Motor neuron (in vitro differentiated cells): ENCODE measurements around the gene BNC2. TPM values are rescaled to one million over a fixed set of nuclear protein-coding genes. Genes with fewer than 3 reads are reported as not detected.

Source experiments
- ATAC-seq, 8 experiments: fragments of 200-7000 bp; cut with Tn5 transposase; replicated peaks in 6 of 8; 2 replicates each; pipeline ENCODE4 v1.8.0; 2021; ENCODE audit warnings: mild to moderate bottlenecking in 8 of 8, moderate library complexity in 8 of 8
- H3K27ac ChIP-seq, 2 donors: fragments of 250-450 bp; sonication (Bioruptor Pico); 2 replicates each; pipeline ENCODE4 v1.9.0; 2021; ENCODE audit warnings: antibody characterized with exemption in 2 of 2, mild to moderate bottlenecking in 2 of 2, moderate library complexity in 1 of 2
- H3K4me1 ChIP-seq, 2 donors: fragments of 250-450 bp; sonication (Bioruptor Pico); replicated peaks in 1 of 2; 2 replicates each; pipeline ENCODE4 v1.6.1; 2021; ENCODE audit warnings: antibody characterized with exemption in 2 of 2, mild to moderate bottlenecking in 2 of 2, moderate library complexity in 1 of 2
- H3K4me3 ChIP-seq, 5 donors: fragments of 250-450 bp; sonication (Bioruptor Pico); 2 replicates each; pipeline ENCODE4 v1.9.0; 2021; ENCODE audit warnings: antibody characterized with exemption in 5 of 5, mild to moderate bottlenecking in 5 of 5, moderate library complexity in 4 of 5
- WGBS, 10 experiments: fragments of 450-650 bp; shearing (Covaris generic); methylation state at CpG; one replicate each; pipeline ENCODE4 v1.0.0; 2022; 5-methylcytosine and 5-hydroxymethylcytosine counted together
- in situ Hi-C, 9 experiments: fragments of 400-800 bp; cut with MboI; loops; one replicate each; pipeline ENCODE4 v1.15.0; 2021; ENCODE audit warnings: low sequenced_read_pairs in 9 of 9, low pct_unique_long_range_greater_than_20kb in 2 of 9; ENCODE audit not compliant: unreplicated experiment in 9 of 9
- total RNA-seq, 8 experiments: library from RNA; unstranded; fragments of 300-600 nt; gene quantifications; 2 replicates each; pipeline versions ENCODE4 v1.2.3 to v1.2.4, GENCODE V29; 2022

Gene BNC2
- total RNA-seq, 8 experiments from 2014 or later: 0.54 to 42.8 (median 4.3) TPM

DNA sequence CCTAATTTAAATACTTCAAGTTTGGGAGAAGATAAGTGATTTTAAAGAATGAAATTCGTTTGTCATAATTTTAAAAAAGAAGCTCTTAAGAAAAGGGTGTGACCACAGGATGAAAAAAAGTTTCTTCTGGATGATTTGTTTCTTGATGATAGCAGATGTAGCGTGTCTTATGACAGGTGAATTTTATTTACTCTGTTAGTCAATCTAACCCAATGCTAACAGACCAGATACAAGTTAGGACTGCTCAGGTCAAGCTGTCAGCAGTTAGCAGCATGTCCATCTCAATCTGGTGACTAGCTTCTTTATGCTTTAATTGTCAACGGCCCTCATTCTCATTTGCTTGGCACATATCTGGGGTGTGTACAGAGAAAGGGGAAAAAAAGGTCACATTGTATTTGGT, 456.0 kb downstream of the BNC2 start:
- in situ Hi-C loops: no loop called here

DNA sequence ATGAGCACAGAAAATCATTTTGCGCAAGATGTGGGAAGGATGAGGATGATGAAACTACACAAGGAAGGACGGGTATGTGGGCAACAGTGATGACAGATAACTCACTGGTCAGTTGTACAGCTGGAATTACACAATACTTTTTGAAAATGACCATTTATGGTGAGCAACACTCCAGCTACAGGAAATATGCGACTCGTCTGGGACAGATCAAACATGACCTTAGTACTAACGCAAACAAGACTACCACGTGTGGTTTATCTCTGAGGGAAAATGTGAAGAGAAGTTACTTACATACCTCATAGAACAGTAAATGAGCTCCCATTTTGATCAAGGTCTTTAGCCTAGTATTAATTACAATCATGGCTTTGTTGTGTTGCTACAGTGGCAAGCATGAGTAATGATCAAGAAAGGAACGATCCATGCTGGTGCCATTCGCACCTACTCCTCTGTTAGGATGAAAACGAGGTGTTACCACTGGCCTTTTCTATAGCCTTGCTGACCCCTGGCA, 456.9 kb downstream of the BNC2 start:
- in situ Hi-C loops: no loop called here
- Histone ChIP-seq H3K4me3 (no peak overlapping the region), H3K4me1 (peaks cover 25 to 28% of the 10 kb centered on the region in 2 donors), H3K27ac (no peak overlapping the region)
- ATAC-seq: peak in 4 of 8 experiments; percentile 27 to 50 (median 33)
- 62 to 92% (median 83%) methylated on average over 1 to 9 of the region's 9 CpGs for WGBS, 10 experiments

More for the DNA sequence above, 456.0 kb downstream of the BNC2 start:
- no peak overlapping the region for H3K4me3 ChIP-seq
- ATAC-seq: no peak
- no peak overlapping the region for H3K27ac ChIP-seq
- 44 to 86% (median 80%) methylated on average over 1 to 3 of the region's 3 CpGs for WGBS, 10 experiments
- H3K4me1 ChIP-seq: peaks cover 25 to 28% of the 10 kb centered on the region in 2 donors

DNA sequence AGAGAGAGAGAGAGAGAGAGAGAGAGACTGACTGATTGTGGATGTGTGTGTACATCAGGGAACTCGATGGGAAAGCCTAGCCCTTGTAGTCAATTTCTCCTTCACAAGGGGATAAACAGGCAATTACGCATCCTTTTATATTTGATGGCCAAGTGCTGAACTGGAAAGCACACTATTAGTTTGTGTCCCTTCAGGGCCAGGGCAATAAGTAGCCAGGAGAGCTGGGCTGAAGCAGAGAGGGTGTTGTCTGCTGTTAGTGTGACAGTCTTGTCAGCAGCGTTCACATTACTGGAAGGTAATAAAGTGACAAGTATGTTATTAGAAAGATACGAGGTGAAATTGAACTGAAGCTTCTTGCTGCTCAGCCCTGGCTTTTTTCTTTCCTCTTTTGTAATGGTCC, 457.7 kb downstream of the BNC2 start:
- no peak overlapping the region for H3K4me3 ChIP-seq
- H3K27ac ChIP-seq: no peak overlapping the region
- H3K4me1 ChIP-seq: peaks cover 26 to 27% of the 10 kb centered on the region in 2 donors
- 33 to 100% (median 76%) methylated on average over 1 to 3 of the region's 4 CpGs; no CpG with 5 or more reads in 2 of the 10 experiments for WGBS, 10 experiments
- in situ Hi-C loops: no loop called here
- peak in 4 of 8 experiments; percentile 22 to 56 (median 50) for ATAC-seq

DNA sequence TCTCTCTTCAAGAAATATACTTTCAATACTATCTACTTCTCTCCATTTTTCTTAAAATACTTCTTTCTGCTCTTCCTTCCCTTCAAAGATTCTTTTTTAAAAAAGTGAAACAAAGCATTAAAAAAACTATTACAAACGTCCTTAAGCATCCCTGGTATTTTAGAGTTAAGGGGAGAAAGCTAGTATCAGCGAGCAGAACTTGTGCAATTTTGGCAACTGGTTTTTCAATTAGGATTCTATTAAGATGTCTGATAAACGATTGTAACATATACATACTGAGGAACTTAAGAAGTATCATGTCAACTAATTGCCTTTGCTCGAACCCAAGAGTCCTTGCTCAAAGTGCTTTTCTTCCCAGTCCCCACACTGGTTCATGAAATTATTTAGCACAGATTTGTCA, 459.2 kb downstream of the BNC2 start:
- Histone ChIP-seq H3K27ac (no peak overlapping the region), H3K4me3 (no peak overlapping the region), H3K4me1 (peaks cover 23 to 37% of the 10 kb centered on the region in 2 donors)
- in situ Hi-C loops: no loop called here
- no peak for ATAC-seq
- WGBS, 10 experiments: 48 to 86% (median 71%) methylated on average over 1 to 4 of the region's 4 CpGs; no CpG with 5 or more reads in 1 of the 10 experiments

DNA sequence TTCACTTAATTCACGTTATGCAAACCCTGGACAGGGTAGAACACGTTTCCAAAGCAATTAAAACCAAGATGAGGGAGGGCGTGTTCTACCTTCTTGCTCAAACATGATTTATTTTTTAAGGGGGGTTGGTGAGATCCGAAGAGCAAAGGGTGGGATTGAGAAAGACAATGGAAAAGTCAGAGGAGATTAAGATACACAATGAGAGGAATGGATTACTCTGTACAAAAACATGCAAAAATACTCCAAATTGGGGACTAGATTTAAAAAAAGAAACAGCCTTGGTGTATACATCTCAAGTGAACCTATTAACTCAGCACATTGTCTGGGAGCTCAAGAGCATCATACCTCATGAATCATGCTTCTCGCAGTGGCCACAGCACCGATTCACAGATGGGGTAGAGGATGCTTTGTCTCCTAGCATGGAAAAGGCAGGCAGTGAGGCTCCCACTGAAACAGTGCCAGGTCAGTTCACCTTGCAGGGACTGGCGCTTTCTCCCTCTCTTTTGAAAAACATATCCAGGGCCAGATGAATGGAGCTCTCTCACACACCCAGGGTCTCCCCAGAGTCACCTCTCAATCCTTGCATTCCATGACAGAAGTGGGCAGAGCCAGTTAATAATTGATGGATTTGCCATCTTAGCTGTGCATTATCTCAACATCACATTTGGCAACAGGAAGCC, 459.7 kb downstream of the BNC2 start:
- ATAC-seq: peak in 5 of 8 experiments; percentile 36 to 73 (median 62)
- 50 to 96% (median 76%) methylated on average over 1 to 7 of the region's 7 CpGs for WGBS, 10 experiments
- in situ Hi-C loops: no loop called here
- Histone ChIP-seq H3K4me1 (peaks cover 23 to 39% of the 10 kb centered on the region in 2 donors), H3K4me3 (no peak overlapping the region), H3K27ac (no peak overlapping the region)

DNA sequence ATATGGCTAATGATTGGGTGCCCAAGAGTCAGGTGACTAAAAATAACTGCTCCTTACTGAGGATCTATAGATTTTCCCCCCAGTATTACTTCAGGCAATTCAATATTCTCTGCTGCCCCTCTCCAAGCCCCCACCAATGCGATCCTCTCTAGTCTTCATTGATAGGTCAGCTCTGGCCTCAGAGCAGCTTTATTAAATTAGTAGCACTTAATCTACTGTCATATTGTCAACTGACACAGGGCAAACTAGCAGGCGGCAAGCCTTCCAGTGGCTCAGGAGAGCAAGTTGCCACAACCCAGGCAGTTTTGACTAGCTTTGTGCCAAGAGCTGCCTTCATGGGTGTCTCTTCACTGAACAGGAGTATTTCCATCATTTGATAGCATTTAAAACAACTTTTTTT, 462.9 kb downstream of the BNC2 start:
- 80 to 100% (median 93%) methylated on average over 1 to 2 of the region's 2 CpGs; no CpG with 5 or more reads in 2 of the 10 experiments for WGBS, 10 experiments
- ATAC-seq: peak in 4 of 8 experiments; percentile 13 to 64 (median 30)
- Histone ChIP-seq H3K4me1 (peaks cover 18 to 30% of the 10 kb centered on the region in 2 donors), H3K27ac (no peak overlapping the region), H3K4me3 (no peak overlapping the region)
- in situ Hi-C loops: no loop called here

DNA sequence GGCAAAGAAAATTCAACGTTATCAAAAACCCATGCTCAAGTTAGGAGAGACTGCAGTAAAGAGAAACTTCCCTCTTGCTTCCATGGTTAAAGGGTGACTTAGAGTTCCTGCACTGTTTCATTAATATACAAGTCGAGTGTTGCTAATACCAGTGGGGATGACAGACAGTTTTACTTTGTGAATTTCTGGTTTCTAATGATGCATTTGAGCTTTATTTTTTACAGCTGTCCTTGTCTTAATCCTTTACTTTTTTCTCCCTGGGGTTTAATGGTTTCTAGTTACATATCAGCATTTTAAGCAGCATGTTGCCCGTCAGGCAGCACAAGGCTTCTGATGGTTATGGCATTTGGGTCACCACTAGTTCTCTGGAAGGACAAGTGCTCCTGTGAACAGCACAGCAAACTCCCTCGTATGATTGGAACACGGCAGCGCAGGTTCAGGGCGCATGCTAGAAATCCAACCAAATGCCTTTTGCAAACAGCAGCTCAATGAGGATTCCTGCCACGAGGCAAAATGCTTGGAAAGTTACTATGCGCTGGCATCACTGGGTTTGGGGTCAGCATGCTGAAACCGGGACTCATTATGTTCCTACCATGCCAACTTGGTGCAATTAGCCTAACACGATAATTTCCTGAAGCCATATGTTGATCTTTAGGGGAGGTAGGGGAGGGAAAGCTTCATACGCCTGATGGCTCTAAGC, 463.8 kb downstream of the BNC2 start:
- no peak for ATAC-seq
- in situ Hi-C loops: no loop called here
- Histone ChIP-seq H3K4me3 (no peak overlapping the region), H3K27ac (no peak overlapping the region), H3K4me1 (peaks cover 15 to 27% of the 10 kb centered on the region in 2 donors)
- 55 to 100% (median 87%) methylated on average over 1 to 11 of the region's 12 CpGs for WGBS, 10 experiments

DNA sequence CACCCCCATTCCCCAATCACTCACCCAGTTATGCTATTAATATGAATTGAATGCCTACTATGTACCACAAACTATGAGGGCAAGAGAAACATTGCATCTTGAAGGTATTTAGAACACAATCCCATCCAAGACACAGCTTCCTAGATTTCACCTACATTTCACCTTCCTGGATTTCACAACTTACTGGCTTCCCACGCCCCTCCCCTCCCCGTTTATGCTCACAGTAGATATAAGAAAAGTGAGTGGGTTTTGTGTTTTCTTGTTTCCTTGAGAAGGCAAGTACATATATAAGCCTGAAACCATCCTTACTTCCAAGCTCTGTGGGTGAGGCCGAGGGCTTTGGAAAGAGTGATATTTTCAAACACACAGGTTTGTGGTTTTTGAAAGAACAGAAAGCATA, 465.0 kb downstream of the BNC2 start:
- 29 to 100% (median 83%) methylated on average over 1 to 3 of the region's 3 CpGs for WGBS, 10 experiments
- ATAC-seq: no peak
- H3K4me1 ChIP-seq: peaks cover 9 to 18% of the 10 kb centered on the region in 2 donors
- H3K27ac ChIP-seq: no peak overlapping the region
- in situ Hi-C loops: no loop called here
- H3K4me3 ChIP-seq: no peak overlapping the region

DNA sequence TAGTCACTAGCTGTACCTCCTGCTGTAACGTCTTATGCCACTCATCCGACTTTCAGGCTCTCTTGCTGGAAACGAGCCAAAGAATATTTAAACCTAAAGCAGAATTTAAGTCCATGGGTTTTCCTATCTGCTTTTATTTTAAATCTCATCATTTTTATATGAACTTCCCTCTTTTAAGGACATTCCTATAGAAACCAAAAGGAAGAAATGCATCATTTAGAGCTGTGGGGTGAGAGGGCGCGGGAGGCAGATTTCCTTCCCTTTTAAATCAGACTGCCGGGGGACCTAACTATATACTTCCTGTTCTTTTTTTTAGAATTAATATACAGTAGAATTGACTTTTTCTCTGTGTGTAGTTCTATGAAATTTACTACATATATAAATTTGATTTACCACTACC, 468.8 kb downstream of the BNC2 start:
- no peak overlapping the region for H3K27ac ChIP-seq
- H3K4me1 ChIP-seq: peaks cover 6% of the 10 kb centered on the region in 2 donors
- in situ Hi-C loops: no loop called here
- WGBS, 10 experiments: 58 to 100% (median 92%) methylated on average over 2 to 6 of the region's 6 CpGs; no CpG with 5 or more reads in 1 of the 10 experiments
- no peak for ATAC-seq
- no peak overlapping the region for H3K4me3 ChIP-seq

DNA sequence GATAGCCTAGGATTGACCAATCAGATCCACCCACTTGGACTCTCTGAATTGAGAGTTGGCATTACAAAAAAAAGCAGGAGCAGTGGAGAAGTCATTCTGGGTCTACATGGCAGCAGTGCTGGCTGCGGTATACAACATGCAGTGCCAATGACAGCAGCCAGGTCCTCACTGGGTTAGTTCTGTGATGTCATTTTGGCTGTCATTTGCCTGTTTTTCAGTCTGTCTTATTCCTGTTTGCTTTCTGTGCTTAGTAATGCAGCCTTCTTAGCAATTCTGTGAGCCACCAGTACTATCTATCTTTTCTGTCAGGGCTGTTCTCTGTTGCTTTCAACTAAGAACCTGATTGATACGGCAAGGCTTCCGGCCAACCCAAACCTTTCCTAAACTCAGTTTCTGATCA, 471.8 kb downstream of the BNC2 start:
- Histone ChIP-seq H3K4me3 (no peak overlapping the region), H3K27ac (no peak overlapping the region), H3K4me1 (peaks cover 0 to 3% of the 10 kb centered on the region in 2 donors)
- WGBS, 10 experiments: 36 to 100% (median 66%) methylated on average over 1 to 3 of the region's 3 CpGs; no CpG with 5 or more reads in 3 of the 10 experiments
- in situ Hi-C loops: no loop called here
- peak in 6 of 8 experiments; percentile 33 to 98 (median 56) for ATAC-seq

DNA sequence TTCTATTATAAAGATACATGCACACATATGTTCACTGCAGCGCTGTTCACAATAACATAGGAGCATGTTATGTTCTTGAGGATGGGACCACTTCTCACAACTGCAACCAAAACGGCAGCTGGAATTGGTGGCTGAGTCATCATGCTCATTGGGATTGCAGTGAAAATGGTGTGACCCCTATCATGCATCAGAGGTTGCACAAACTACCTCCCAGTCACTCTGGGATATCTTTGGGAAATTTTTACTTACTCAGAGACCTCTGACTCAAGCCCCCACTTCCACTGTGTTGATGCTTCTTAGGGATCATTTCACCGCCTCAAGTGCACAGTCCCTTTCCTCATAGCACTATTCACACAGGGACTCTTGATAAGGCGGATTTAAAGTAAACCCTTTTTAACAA, 474.1 kb downstream of the BNC2 start:
- no peak overlapping the region for H3K4me3 ChIP-seq
- H3K4me1 ChIP-seq: peaks cover 0 to 3% of the 10 kb centered on the region in 2 donors
- in situ Hi-C loops: no loop called here
- no peak for ATAC-seq
- no peak overlapping the region for H3K27ac ChIP-seq
- WGBS, 10 experiments: 80 to 100% (median 98%) methylated on average over 1 to 4 of the region's 4 CpGs; no CpG with 5 or more reads in 2 of the 10 experiments

DNA sequence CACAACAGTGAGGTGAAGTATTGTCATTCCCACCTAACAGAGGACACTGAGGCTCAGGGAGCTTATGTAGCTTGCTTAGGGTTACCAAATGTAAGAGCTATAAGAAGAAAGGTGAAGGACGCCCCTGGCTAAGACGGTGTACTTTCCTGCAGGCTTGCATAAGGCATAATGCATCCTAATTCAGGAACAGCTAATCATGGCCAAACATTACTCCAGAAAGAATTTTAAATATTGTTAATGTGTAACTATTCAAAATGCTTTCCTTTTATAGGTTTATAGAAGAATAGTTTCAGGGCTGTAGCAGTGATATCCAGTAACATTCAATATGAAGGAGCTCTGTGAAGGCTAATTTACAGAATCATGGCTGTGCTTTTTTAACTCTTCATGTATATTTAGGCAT, 479.1 kb downstream of the BNC2 start:
- peaks cover 3 to 7% of the 10 kb centered on the region in 2 donors for H3K4me1 ChIP-seq
- ATAC-seq: peak in 3 of 8 experiments; percentile 37 to 66 (median 43)
- in situ Hi-C loops: no loop called here
- WGBS, 10 experiments: 60 to 100% (median 80%) methylated on average over 1 to 2 of the region's 2 CpGs; no CpG with 5 or more reads in 7 of the 10 experiments
- no peak overlapping the region for H3K4me3 ChIP-seq
- H3K27ac ChIP-seq: no peak overlapping the region

DNA sequence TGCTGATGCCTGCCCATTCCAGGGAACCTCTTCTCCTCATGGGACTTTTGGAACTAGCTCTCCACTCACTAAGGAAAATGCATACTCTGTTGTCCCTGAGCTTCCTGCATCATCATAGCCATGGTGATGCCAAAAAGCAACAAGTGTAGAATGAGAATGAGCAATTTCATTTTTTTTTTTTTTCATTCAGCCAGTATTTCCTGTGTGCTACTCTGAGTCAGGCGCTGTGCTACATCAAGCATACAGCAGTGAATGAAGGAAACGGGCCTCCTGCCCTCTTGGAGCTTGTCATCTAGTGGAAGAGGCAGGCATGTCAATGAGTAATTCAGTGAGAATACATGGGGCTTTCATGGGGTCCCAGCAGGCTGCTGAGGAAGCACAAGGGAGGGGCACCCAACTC, 483.1 kb downstream of the BNC2 start:
- no peak overlapping the region for H3K27ac ChIP-seq
- peaks cover 3 to 7% of the 10 kb centered on the region in 2 donors for H3K4me1 ChIP-seq
- H3K4me3 ChIP-seq: no peak overlapping the region
- 72 to 86% (median 80%) methylated on average over 1 to 2 of the region's 2 CpGs; no CpG with 5 or more reads in 5 of the 10 experiments for WGBS, 10 experiments
- ATAC-seq: no peak
- in situ Hi-C loops: no loop called here
